ENCODE data around the gene TMEM245. TPM values are rescaled to one million over a fixed set of nuclear protein-coding genes. Genes with fewer than 3 reads are reported as not detected.

Gene TMEM245
- total RNA-seq, 2 donors from 2014 or later, result 23.9 to 26.7 TPM

GRCh38 chr9:109108318-109108717 lies 11.4 kb downstream of the TMEM245 start:
- ATAC-seq (no peak), DNase-seq (ENCODE audit: low spot score) (no peak)
- H3K9me3 Mint-ChIP-seq, result no peaks in the 10 kb centered on the region
- no peak overlapping the region for H3K4me3 Mint-ChIP-seq
- peaks cover 11% of the 10 kb centered on the region for H3K36me3 Mint-ChIP-seq
- peaks cover 24 to 49% of the 10 kb centered on the region in 2 donors for H3K4me1 Mint-ChIP-seq (ENCODE audit: low read depth in 2 of 2)
- no peaks in the 10 kb centered on the region for H3K27me3 Mint-ChIP-seq
- peak overlapping the region in 1 of 2 donors; percentile 3 for H3K27ac Mint-ChIP-seq

GRCh38 chr9:109107402-109108240 lies 12.1 kb downstream of the TMEM245 start:
- Mint-ChIP-seq H3K27me3 (no peaks in the 10 kb centered on the region), H3K27ac (peak overlapping the region in 1 of 2 donors; percentile 3), H3K4me3 (no peak overlapping the region), H3K9me3 (no peaks in the 10 kb centered on the region), H3K36me3 (peaks cover 18% of the 10 kb centered on the region), H3K4me1 (ENCODE audit: low read depth in 2 of 2) (peaks cover 27 to 53% of the 10 kb centered on the region in 2 donors)
- ATAC-seq, result no peak
- no peak for DNase-seq (ENCODE audit: low spot score)

- Mint-ChIP-seq H3K27me3 (no peaks in the 10 kb centered on the region), H3K4me1 (ENCODE audit: low read depth in 2 of 2) (peaks cover 42 to 50% of the 10 kb centered on the region in 2 donors)
- no peak for DNase-seq (ENCODE audit: low spot score)
Observed at GRCh38 chr9:109101810-109102209, 17.9 kb downstream of the TMEM245 start.

GRCh38 chr9:109101202-109101595 lies 18.5 kb downstream of the TMEM245 start:
- no peak for DNase-seq (ENCODE audit: low spot score)
- Mint-ChIP-seq H3K27me3 (no peaks in the 10 kb centered on the region), H3K4me3 (peak overlapping the region; percentile 64), H3K9me3 (no peaks in the 10 kb centered on the region), H3K27ac (peak overlapping the region; percentile 63 to 74), H3K36me3 (peaks cover 19% of the 10 kb centered on the region), H3K4me1 (ENCODE audit: low read depth in 2 of 2) (peaks cover 43 to 52% of the 10 kb centered on the region in 2 donors)
- ATAC-seq, result no peak

More at GRCh38 chr9:109101810-109102209, 17.9 kb downstream of the TMEM245 start:
- peak; percentile 90 to 96 for ATAC-seq
- Mint-ChIP-seq H3K36me3 (peaks cover 19% of the 10 kb centered on the region), H3K4me3 (peak overlapping the region; percentile 64), H3K27ac (peak overlapping the region; percentile 63 to 74), H3K9me3 (no peaks in the 10 kb centered on the region)

- Mint-ChIP-seq H3K4me1 (ENCODE audit: low read depth in 2 of 2) (peaks cover 45 to 52% of the 10 kb centered on the region in 2 donors), H3K27ac (peak overlapping the region in 1 of 2 donors; percentile 63), H3K4me3 (peak overlapping the region; percentile 64), H3K9me3 (no peaks in the 10 kb centered on the region), H3K36me3 (peaks cover 19% of the 10 kb centered on the region), H3K27me3 (no peaks in the 10 kb centered on the region)
- DNase-seq (ENCODE audit: low spot score), result no peak
- ATAC-seq, result no peak
Observed at GRCh38 chr9:109100543-109101201, 19.1 kb downstream of the TMEM245 start.

- peaks cover 55 to 60% of the 10 kb centered on the region in 2 donors for H3K4me1 Mint-ChIP-seq (ENCODE audit: low read depth in 2 of 2)
- no peaks in the 10 kb centered on the region for H3K9me3 Mint-ChIP-seq
- ATAC-seq (no peak), DNase-seq (ENCODE audit: low spot score) (no peak)
- no peaks in the 10 kb centered on the region for H3K27me3 Mint-ChIP-seq
- H3K4me3 Mint-ChIP-seq, result no peak overlapping the region
- H3K27ac Mint-ChIP-seq, result no peak overlapping the region
- peaks cover 12% of the 10 kb centered on the region for H3K36me3 Mint-ChIP-seq
Observed at GRCh38 chr9:109098960-109099308, 20.8 kb downstream of the TMEM245 start.

- DNase-seq (ENCODE audit: low spot score), result no peak
- no peak for ATAC-seq
- H3K4me1 Mint-ChIP-seq (ENCODE audit: low read depth in 2 of 2), result peaks cover 53 to 58% of the 10 kb centered on the region in 2 donors
- peaks cover 8% of the 10 kb centered on the region for H3K36me3 Mint-ChIP-seq
- no peaks in the 10 kb centered on the region for H3K9me3 Mint-ChIP-seq
- H3K27ac Mint-ChIP-seq, result peak overlapping the region; percentile 20 to 40
- H3K4me3 Mint-ChIP-seq, result peak overlapping the region; percentile 28
- no peaks in the 10 kb centered on the region for H3K27me3 Mint-ChIP-seq
Observed at GRCh38 chr9:109098171-109098959, 21.4 kb downstream of the TMEM245 start.

- H3K4me3 Mint-ChIP-seq, result no peak overlapping the region
- DNase-seq (ENCODE audit: low spot score), result no peak
- H3K27me3 Mint-ChIP-seq, result no peaks in the 10 kb centered on the region
- H3K9me3 Mint-ChIP-seq, result no peaks in the 10 kb centered on the region
- peaks cover 51 to 56% of the 10 kb centered on the region in 2 donors for H3K4me1 Mint-ChIP-seq (ENCODE audit: low read depth in 2 of 2)
- ATAC-seq, result no peak
- peaks cover 8% of the 10 kb centered on the region for H3K36me3 Mint-ChIP-seq
- H3K27ac Mint-ChIP-seq, result no peak overlapping the region
Observed at GRCh38 chr9:109097146-109097545, 22.6 kb downstream of the TMEM245 start.

- peaks cover 17% of the 10 kb centered on the region for H3K36me3 Mint-ChIP-seq
- no peak for ATAC-seq
- no peaks in the 10 kb centered on the region for H3K9me3 Mint-ChIP-seq
- no peak overlapping the region for H3K4me3 Mint-ChIP-seq
- DNase-seq (ENCODE audit: low spot score), result no peak
- no peaks in the 10 kb centered on the region for H3K27me3 Mint-ChIP-seq
- H3K27ac Mint-ChIP-seq, result peak overlapping the region in 1 of 2 donors; percentile 10
- peaks cover 42 to 44% of the 10 kb centered on the region in 2 donors for H3K4me1 Mint-ChIP-seq (ENCODE audit: low read depth in 2 of 2)
Observed at GRCh38 chr9:109095321-109095720, 24.4 kb downstream of the TMEM245 start.

GRCh38 chr9:109094268-109094667 lies 25.5 kb downstream of the TMEM245 start:
- Mint-ChIP-seq H3K27ac (no peak overlapping the region), H3K27me3 (no peaks in the 10 kb centered on the region), H3K36me3 (peaks cover 17% of the 10 kb centered on the region)

GRCh38 chr9:109092587-109092986 lies 27.2 kb downstream of the TMEM245 start:
- H3K4me1 Mint-ChIP-seq (ENCODE audit: low read depth in 2 of 2), result peaks cover 28 to 29% of the 10 kb centered on the region in 2 donors
- DNase-seq (ENCODE audit: low spot score), result no peak
- H3K27ac Mint-ChIP-seq, result no peak overlapping the region
- no peaks in the 10 kb centered on the region for H3K27me3 Mint-ChIP-seq
- H3K4me3 Mint-ChIP-seq, result no peak overlapping the region
- H3K36me3 Mint-ChIP-seq, result peaks cover 22% of the 10 kb centered on the region
- no peak for ATAC-seq
- H3K9me3 Mint-ChIP-seq, result no peaks in the 10 kb centered on the region

More at GRCh38 chr9:109094268-109094667, 25.5 kb downstream of the TMEM245 start:
- no peak for DNase-seq (ENCODE audit: low spot score)
- no peak for ATAC-seq
- Mint-ChIP-seq H3K9me3 (no peaks in the 10 kb centered on the region), H3K4me1 (ENCODE audit: low read depth in 2 of 2) (peaks cover 39 to 41% of the 10 kb centered on the region in 2 donors), H3K4me3 (no peak overlapping the region)

GRCh38 chr9:109092051-109092580 lies 27.6 kb downstream of the TMEM245 start:
- Mint-ChIP-seq H3K27ac (peak overlapping the region in 1 of 2 donors; percentile 11), H3K9me3 (no peaks in the 10 kb centered on the region), H3K36me3 (peaks cover 23% of the 10 kb centered on the region), H3K4me3 (peak overlapping the region; percentile 5), H3K4me1 (ENCODE audit: low read depth in 2 of 2) (peaks cover 26 to 27% of the 10 kb centered on the region in 2 donors), H3K27me3 (no peaks in the 10 kb centered on the region)
- ATAC-seq, result peak; percentile 43 to 84
- DNase-seq (ENCODE audit: low spot score), result no peak

- ATAC-seq (no peak), DNase-seq (ENCODE audit: low spot score) (no peak)
- Mint-ChIP-seq H3K27ac (no peak overlapping the region), H3K27me3 (no peaks in the 10 kb centered on the region), H3K4me3 (no peak overlapping the region), H3K4me1 (ENCODE audit: low read depth in 2 of 2) (peaks cover 8 to 16% of the 10 kb centered on the region in 2 donors), H3K9me3 (no peaks in the 10 kb centered on the region), H3K36me3 (peaks cover 27% of the 10 kb centered on the region)
Observed at GRCh38 chr9:109088221-109088620, 31.5 kb downstream of the TMEM245 start.
